HL-60 (cell line): ENCODE data around the gene KLHL7.

Source experiments
- DNase-seq, 2 experiments: peaks; one replicate each; pipeline ENCODE4 v3.0.0-alpha.2; 2010 to 2020; ENCODE audit warnings: low read depth in 1 of 2, low spot score in 1 of 2
- H3K27ac ChIP-seq: fragments of 250-450 bp; sonication (Bioruptor Pico); replicated peaks from 2 replicates; pipeline ENCODE4 v1.5.1; 2020; ENCODE audit warnings: mild to moderate bottlenecking, moderate library complexity
- H3K27me3 ChIP-seq: fragments of 250-450 bp; sonication (Bioruptor Pico); 2 replicates; pipeline ENCODE4 v1.5.1; 2021; ENCODE audit warnings: mild to moderate bottlenecking, moderate library complexity; ENCODE audit not compliant: insufficient read depth, poor library complexity, severe bottlenecking
- H3K4me3 ChIP-seq: replicated peaks from 2 replicates; pipeline ENCODE4 v1.5.1; 2011; ENCODE audit warnings: mild to moderate bottlenecking, control low read depth, low read length; ENCODE audit not compliant: insufficient read depth
- CTCF ChIP-seq: IDR thresholded peaks from one replicate; pipeline ENCODE4 v1.5.1; 2011; ENCODE audit warnings: low read length, control low read depth, inconsistent platforms; ENCODE audit not compliant: insufficient read depth
- GABPA ChIP-seq: IDR thresholded peaks from 2 replicates; pipeline ENCODE4 v1.6.1; 2012; ENCODE audit warnings: low read depth
- POLR2AphosphoS5 ChIP-seq: IDR thresholded peaks from 2 replicates; pipeline ENCODE4 v1.6.1; 2012; ENCODE audit warnings: low read depth
- REST ChIP-seq: IDR thresholded peaks from 2 replicates; pipeline ENCODE4 v1.6.1; 2012; ENCODE audit warnings: low read depth; ENCODE audit not compliant: insufficient replicate concordance
- SPI1 ChIP-seq: IDR thresholded peaks from 2 replicates; pipeline ENCODE4 v1.6.1; 2012; ENCODE audit warnings: low read depth, mild to moderate bottlenecking, borderline replicate concordance

The KLHL7 gene

GRCh38 chr7:23093546-23093945 is 12.0 kb upstream of the KLHL7 start:
- Histone ChIP-seq H3K4me3 (no peak overlapping the region), H3K27me3 (no peaks in the 10 kb centered on the region), H3K27ac (no peak overlapping the region)
- no peak for TF ChIP-seq REST
- no peak for TF ChIP-seq CTCF
- TF ChIP-seq GABPA: no peak
- no peak for TF ChIP-seq POLR2AphosphoS5
- TF ChIP-seq SPI1: no peak
- no peak for DNase-seq

- H3K27ac ChIP-seq: no peak overlapping the region
- H3K4me3 ChIP-seq: no peak overlapping the region
- no peaks in the 10 kb centered on the region for H3K27me3 ChIP-seq
- DNase-seq: no peak
- TF ChIP-seq CTCF (no peak), REST (no peak), POLR2AphosphoS5 (no peak), GABPA (no peak), SPI1 (no peak)
Observed at GRCh38 chr7:23096518-23097290, 8.9 kb upstream of the KLHL7 start.

- Histone ChIP-seq H3K4me3 (no peak overlapping the region), H3K27me3 (no peaks in the 10 kb centered on the region), H3K27ac (no peak overlapping the region)
- DNase-seq: no peak
- TF ChIP-seq SPI1: no peak
- TF ChIP-seq REST: no peak
- no peak for TF ChIP-seq GABPA
- no peak for TF ChIP-seq POLR2AphosphoS5
- no peak for TF ChIP-seq CTCF
Observed at GRCh38 chr7:23098029-23098428, 7.6 kb upstream of the KLHL7 start.
